H1 (cell line): Measurements from ENCODE around the gene DAZAP1. TPM values are rescaled to one million over a fixed set of nuclear protein-coding genes. Genes with fewer than 3 reads are reported as not detected.

Experiments used
- CHD7 ChIP-seq: fragments of 300-600 bp; sonication (generic); IDR thresholded peaks from 2 replicates; pipeline ENCODE4 v1.7.1; 2012; ENCODE audit warnings: low read length, moderate library complexity, mild to moderate bottlenecking, inconsistent platforms; ENCODE audit not compliant: insufficient replicate concordance
- polyA plus RNA-seq, 7 experiments: library from polyadenylated mRNA; depleted of rRNA in 3 of 7; stranded (reverse) in 5 of 7; unstranded in 2 of 7; fragments of >200 nt in 5 of 7; fragments of 200-250 nt in 2 of 7; gene quantifications; 1 replicate in 5 of 7; 2 replicates in 1 of 7; 4 replicates in 1 of 7; pipeline versions ENCODE4 v1.2.1 to v1.2.3, GENCODE V29; 2011 to 2013; ENCODE audit warnings: missing spikeins in 2 of 7, mixed read lengths in 2 of 7
- total RNA-seq: library from RNA; stranded (reverse); fragmentation: NEBNext Ultra II Directional; extraction: Animal tissue kit (Norgen Biotek cat#: 25700); gene quantifications from 2 replicates; pipeline ENCODE4 v1.2.1, GENCODE V29; 2021

Gene DAZAP1
- total and polyA plus RNA-seq, 2 of the 8 experiments (the other 6 are each of a cell fraction or from before 2014, with no cell fraction given): 79.6 to 341 TPM

GRCh38 chr19:1466018-1466460 is 58.7 kb downstream of the DAZAP1 start (continued):
- no peak for TF ChIP-seq CHD7
- TF ChIP-seq, all 59 proteins: peak for 3
